HG03095 (cell line): Measurements from ENCODE around the gene CCDC187.

Experiments used
- ATAC-seq: cut with Tn5 transposase; IDR thresholded peaks from one replicate; pipeline ENCODE4 v1.9.1; 2021; ENCODE audit warnings: moderate library complexity; ENCODE audit not compliant: unreplicated experiment

The CCDC187 gene

DNA sequence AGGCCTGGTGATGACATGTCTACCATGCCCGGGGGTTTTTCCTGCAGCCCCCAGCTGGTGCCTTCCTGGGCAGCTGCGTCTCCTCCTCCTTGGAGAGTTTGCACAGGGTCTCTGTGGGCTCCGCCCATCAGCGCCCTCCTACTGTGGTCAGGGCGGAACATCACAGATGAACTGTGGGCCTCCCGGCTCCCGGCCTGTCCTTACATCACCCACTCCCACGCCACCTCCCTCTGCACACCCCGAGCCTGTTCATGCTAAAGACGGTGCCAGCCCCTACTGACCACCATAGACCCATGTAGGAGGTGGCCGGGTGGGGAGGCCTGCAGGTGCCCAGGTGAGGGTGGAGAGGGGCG is 36.0 kb upstream of the CCDC187 start:
- no peak for ATAC-seq

DNA sequence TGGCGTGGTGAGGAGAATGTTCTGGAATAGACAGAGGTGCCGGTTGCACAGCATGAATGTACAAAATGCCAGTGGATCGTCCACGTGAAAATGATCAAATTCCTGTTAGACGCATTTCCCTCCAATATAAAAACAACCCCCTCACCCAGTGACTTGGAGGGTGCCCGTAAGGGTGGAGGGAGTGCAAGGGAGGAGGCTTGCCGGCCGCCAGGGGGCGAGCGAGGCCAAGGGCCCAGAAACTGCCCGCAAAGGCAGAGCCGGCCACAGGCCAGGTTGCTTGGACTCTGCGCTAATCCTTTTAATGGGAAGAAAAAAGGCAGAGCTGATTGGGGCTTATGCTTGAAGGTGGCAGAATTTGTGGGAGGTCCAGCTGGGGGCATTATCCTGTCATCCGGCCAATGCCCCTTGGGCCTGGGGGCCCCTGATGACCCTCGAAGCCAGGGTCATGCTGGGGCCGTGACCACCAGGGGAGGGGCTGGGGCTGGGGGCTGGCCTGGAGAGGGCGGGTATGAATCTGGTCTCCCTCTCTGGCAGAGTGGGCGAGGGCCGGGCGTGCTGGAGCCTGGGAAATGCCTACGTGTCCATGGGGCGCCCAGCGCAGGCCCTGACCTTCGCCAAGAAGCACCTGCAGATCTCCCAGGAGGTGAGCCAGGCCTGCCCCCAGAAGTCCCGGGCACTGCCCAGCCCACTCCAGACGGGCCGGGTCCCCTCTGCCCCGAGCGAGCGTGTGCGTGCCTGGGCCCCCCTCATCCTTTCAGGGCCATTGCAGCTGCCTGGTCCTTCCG is 35.5 kb upstream of the CCDC187 start:
- ATAC-seq, result no peak

DNA sequence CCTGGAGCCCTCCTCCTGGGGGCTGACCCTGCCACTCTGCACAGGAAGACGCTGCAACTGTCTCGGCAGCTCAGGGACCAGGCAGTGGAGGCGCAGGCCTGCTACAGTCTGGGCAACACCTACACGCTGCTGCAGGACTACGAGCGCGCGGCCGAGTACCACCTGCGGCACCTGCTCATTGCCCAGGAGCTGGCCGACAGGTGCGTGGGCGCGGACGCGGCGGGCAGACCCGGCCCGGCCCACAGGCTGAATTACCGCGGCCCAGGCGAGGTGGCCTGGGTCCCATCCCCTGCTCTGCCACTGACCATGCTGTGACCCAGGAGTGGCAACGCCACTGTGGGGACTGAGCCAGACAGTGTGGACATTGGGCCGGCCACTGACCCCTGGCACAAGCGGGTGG is 34.6 kb upstream of the CCDC187 start:
- ATAC-seq, result no peak

DNA sequence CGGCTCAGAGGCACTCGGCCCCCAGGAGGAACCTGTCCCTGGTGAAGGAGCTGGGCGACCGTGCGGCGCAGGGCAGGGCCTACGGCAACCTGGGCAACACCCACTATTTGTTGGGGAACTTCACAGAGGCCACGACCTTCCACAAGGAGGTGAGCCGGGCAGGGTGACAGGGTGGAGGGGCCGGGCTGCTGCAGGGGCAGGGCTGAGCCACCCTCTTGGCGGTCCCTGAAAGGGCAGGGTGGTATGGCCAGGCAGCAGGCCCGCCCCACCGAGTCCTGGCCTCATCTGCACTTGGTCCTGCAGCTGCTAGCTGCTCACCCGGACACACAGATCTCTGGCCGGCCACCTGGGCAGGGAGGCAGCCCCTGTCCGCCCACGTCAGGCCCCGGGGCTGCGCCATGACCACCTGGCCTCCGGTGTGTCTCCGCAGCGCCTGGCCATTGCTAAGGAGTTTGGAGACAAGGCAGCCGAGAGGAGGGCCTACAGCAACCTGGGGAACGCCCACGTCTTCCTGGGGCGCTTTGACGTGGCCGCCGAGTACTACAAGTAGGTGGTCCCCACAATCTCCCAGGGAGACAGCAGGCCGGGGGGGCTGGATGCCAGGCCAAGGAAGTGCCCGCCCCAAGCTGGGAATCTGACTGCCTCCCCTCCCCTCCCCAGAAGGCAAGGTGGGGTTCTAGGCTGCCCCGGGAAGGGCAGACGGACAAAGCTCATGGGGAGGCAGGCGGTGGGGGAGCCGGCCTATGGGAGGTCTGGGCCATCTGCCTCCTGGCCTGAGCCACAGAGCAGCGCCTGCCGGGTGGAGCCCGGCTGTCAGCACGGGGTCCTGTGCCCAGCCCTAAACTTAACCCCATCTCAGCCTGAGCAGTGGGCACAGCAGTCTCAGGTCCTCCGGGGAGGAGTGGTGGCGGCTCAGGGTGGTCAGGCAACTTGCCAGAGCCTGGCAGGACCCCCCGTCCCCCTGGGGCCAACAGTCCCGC is 33.8 kb upstream of the CCDC187 start:
- ATAC-seq, result no peak

DNA sequence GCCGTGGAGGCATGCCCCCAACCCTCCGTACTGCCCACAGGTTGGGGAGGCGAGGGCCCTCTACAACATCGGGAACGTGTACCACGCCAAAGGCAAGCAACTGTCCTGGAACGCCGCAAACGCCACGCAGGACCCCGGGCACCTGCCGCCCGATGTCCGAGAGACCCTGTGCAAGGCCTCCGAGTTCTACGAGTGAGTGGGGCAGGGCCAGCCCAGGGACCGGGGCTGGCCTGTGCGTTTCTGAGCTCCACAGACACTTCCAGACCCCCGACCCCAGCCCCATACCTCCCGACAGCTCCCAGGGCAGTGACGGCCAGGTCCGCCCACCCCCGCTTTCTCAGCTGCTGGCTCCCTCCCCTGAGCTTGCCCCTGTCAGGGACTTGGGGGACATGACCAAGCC is 33.0 kb upstream of the CCDC187 start:
- no peak for ATAC-seq

DNA sequence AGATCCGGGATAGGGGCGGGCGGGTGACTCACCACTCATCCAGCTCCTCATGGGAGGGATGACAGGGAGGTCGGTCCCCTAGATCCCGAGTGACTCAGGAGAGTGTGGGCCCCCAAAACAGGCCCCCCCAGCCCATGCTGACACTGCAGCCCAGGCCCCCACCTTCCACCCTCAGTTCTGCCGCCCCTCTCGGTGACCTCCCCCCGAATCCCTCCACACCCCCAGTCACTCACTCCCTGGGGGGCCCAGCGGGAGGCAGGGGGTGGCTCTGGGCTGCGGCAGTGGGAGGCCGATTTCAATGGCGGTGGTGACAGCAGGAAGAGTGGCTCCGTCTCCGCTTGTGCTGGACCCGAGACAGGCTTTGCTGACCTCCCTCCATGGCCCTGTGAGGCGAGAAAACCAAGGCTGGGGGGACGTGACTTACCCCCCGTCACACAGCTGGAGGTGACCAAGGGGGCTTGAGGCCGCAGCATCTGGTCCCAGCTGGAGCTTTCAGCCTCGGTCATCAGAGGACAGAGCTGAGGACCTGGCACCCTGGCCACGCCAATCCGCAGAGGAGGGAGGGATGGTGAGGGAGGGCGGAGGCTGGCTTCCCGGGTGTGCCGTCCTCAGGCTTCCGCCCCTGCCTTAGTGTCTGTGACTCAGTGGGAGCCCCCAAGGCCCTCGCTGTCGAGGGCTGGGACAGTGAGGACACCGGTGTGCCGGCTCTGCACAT is 32.4 kb upstream of the CCDC187 start:
- ATAC-seq, result no peak

DNA sequence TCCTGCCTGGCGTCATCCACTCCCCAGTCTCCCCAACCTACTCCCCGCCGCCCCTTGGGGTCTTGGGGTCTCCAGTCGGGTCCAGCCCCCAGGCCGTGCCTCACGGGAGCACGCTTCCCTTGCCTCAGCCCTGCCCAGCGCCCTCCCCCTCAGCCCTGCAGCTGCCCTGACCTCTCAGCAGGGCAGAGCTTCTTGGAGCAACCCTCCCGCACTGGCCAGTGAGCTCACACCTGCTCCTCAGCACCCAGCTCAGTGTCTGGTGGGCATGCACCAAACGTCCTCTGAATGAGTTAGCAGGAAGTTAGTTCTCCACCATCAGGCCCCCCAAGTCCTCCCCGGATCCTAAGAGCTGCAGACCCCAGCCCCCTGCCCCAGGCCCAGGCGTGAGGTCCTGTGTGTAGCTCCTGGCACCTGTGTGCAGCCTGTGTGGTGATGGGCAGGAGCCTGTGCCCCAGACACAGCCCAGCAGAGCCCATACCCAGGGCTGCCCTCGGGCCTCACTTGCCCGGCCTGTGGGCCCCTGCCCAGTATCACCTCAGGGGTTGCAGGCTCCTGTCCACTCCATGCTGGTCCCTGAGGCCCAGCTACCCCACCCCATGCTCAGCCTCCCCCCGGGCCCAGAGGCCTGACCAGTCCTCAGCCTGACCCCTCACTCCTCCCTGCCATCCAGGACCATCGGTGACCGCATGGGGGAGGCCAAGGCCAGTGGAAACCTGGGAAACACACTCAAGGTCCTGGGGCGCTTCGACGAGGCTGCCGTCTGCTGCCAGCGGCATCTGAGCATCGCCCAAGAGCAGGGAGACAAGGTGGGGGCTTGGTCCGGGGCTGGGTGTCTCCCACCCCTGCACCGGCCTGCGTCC is 31.6 kb upstream of the CCDC187 start:
- ATAC-seq, result no peak

DNA sequence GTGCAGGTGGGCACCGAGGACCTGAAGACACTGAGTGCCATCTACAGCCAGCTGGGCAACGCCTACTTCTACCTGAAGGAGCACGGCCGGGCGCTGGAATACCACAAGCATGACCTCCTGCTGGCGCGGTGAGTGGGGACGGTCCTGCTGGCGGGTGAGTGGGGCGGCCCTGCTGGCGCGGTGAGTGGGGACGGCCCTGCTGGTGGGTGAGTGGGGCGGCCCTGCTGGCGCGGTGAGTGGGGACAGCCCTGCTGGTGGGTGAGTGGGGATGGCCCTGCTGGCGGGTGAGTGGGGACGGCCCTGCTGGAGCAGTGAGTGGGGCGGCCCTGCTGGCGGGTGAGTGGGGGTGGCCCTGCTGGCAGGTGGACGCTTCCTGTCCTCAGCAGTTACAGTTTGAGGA is 30.6 kb upstream of the CCDC187 start:
- no peak for ATAC-seq

DNA sequence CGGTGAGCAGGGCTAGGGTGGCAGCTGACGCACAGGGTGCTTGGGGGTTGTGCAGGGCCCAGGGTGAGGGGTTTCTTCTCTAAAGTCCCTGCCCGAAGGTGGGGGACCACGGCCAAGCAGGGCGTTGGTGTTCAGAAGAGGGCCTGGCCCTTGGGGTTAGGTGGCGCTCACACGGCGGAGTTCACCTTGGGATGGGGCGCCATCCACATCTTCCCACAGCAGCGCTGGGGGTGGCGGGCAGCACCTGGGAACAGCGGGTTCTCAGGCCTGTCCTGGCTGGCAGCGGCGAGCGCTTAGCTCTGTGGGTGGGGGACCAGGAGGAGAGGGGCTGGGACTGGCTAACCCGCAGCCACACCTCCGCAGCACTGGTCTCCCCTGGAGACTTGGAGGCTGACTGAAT is 29.6 kb upstream of the CCDC187 start:
- no peak for ATAC-seq

DNA sequence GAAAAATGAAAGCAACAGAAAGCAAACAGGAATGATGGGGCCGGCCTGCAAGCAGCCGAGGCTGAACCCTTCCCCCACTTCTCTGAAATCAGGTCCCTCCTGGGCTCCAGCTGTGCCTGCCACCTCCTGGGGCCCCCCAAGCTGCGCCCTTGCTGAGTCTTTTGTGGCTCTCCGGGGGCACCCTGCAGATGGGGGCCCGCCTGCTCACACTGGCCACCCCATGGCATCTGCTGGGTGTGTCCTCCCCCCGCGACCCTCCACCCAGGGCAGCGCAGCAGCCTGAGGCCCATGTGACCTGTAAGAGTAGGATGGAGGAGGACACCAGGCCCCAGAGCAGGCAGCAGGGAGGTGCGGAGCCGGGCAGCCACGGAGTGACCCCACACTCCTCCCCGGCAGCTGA is 29.2 kb upstream of the CCDC187 start:
- no peak for ATAC-seq

DNA sequence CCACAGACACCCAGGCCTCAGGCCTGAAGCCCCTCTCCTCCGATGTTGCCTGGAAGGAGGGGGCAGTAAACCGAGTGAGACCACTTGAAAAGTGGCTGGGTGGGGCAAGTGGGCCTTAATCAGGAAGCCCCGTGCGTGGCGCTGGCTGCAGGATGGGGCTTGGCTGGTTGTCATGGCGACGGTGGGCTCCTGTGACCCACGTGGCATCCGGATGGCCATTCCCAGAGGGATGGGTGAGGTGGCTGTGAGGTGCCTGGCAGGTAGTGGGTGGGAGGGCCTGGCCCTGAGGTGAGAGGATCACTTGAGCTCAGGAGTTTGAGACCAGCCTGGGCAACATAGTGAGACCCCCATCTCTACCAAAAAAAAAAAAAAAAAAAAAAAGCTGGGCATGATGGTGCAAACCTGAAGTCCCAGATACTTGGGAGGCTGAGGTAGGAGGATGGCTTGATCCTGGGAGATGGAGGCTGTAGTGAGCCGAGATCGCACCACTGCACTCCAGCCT is 28.6 kb upstream of the CCDC187 start:
- ATAC-seq, result no peak

DNA sequence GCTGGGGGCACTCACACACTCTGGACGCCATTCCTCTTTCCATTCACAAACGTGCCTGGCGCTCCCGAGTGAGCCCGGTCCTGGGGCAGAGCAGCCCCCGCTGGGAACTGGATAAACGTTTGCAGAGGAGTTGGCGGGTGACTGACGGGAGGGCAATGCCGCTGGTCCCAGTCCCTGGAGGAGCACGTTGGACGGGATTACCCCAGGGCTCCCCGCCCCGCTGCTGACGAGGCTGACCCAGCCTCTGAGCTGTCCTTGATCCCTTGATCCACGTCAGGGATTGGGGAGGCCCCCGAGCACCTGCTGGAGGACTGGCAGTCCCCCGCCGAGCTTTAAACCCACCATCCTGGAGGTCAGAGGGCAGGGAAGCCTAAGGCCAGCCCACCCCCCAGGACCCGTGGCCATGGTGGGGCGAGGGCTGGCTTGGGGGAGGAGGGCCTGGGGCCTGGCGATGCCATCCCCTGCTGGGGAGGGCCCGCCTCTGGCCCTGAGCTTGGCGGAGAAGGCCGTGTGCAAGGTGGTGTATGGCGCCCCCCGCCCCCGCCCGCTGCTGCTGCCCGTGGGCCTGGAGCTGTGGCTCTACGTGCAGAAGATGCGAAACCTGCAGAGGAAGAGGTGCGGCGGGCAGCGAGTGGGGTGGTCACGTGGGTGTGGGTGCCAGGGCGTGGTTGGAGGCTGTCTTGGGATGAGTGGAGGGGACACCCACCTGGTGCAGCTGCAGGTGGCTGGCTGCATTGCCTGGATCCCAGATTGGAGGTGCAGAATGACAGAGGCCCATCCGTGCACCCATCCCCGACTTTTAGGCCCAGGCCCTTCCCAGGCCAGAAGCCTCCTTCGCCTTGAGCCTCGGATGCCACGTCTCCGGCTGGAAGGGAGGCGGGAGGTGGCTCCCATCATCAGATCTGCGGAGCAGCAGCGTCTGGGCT is 27.9 kb upstream of the CCDC187 start:
- no peak for ATAC-seq

DNA sequence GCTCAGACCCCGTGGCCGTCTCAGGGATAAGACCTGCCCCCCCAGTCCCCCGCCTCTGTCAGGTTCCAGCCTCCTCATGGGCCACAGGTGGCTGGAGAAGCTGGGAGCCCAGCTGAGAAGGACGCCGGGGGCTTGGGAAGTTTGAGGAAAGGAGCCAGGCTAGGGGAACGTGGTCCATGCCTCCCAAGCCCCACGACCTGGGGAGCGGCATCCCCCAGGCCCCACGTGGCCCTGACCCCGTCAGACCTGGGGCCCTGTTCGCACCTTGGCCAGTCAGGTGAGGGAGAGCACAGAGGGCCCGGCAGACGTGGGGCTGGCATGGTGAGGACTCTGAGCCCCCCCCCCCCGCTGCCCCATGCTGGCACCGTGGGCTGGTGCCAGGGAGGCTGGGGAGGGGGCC is 27.1 kb upstream of the CCDC187 start:
- no peak for ATAC-seq

DNA sequence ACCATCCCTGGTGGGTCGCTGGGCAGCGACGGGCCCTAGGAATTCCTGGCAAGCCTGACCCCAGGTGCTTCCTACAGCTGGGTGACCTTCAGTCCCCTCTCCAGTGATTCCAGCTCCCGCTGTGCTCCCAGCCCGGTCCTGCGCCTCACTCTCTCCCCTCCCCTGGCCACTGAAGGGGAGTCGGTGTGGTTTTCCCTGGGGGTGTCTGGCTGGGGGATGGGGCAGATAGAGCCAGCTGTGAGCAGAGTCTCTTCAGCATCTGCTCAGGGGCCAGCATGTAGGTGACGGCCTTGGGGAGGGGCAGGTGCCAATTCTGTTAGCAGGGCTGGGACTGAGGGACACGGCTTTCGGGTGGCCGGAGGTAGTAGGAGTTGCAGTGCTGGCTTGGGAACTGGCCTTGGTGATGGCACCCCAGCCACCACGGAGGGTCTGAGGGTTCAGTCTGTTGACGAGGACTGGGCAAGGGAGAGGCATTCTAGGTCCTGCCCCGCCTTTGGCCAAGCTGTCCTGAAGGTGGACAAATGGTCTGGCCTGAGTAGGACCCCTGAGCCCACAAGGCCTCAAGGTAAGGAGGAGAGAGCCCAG is 26.6 kb upstream of the CCDC187 start:
- no peak for ATAC-seq

DNA sequence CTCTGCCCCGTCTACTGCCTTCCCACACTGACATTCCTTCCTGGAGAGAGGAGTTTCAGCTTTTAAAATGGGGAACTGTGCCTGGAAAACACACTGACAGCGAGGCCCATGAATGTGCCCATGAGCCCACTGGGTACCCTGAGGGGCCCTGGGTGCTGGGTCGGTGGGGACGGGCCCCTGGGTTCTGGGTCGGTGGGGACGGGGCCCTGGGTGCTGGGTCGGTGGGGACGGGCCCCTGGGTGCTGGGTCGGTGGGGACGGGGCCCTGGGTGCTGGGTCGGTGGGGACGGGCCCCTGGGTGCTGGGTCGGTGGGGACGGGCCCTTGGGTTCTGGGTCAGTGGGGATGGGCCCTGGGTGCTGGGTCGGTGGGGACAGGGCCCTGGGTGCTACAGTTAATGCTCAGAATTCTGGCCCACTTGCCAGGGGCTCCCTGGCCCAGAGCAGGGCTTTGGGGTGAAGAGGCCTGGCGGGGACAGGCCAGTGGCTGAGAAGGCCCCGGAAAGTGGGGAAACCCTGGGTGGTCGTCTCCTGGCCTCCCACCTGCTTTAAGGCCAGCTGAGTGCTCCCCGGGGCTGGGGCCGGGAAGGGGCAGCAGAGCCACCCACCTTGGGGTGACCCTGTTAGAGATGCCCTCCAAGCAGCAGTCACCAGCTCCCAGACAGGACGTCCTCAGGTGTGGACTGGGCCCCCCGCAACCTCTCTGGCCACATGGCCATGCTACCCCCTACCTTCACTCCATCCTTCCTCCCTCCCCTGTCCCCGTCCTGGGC is 25.9 kb upstream of the CCDC187 start:
- no peak for ATAC-seq

DNA sequence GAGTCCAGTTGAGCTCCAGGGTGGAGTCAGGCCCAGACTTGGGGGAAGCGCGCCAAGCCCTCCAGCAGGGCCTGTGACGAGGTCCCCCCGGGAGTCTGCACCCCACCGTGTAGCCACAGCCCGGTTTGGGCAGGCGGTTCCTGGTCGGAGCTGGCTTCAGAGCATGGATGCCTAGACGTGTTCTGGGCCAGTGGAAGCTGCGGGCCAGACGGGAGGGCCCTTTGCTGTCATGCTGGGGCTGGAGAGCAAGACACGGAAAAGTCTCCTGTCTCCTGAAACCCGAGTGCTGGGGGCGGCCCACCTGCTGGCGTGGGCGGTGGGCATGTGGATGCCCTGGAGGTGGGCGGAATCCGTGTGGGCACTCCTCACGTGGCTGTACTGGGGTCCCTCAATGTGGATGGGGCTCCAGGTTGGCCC is 25.3 kb upstream of the CCDC187 start:
- ATAC-seq, result no peak

DNA sequence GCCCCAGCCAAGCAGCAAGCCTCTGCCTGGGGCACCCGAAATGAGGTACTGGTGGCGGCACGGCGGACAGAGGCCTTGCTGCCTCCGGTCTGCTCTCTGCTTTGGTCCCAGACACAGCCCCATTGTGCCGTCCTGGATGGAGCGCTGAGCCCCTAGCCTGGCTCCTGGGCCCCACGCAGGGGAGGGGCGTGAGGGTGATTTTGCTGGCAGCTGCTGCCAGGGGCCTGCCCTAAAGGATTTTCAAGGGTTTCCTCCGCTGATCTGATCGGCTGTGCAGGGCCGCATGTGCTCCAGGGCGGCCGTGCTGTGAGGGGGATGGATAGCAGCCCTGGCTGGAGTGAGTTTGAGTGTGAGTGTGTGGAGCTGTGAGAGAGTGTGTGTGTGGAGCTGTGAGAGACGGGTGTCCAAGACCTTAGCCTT is 24.7 kb upstream of the CCDC187 start:
- ATAC-seq, result no peak

DNA sequence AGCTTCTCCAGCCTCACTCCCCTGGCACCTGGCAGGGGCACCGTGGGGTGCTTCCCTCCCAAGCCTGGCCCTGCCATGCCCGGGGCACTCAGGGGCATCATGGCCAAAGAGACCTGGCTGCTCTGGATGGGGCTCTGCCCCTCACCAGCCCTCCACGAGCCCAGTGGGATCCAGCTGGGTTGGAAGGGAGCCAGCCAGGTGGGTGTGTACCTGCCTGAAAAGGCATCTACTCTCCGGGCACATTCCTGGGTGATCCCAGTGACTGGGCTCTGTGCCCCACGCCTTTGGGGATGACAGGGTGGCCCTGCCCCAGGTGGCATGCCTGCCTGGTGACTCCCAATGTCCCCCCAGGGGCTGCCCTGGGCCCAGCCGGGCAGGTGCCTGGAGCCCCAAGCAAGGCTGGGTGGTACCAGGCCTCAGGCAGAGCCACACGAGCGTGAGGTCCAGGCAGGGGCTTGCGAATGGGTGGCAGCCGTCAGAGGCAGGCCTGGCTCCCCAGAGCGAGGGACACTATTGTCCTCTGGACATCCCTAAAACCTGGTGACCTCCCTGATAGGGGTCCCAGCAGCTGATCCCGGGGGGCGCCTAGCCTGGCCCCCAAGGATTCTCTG is 24.2 kb upstream of the CCDC187 start:
- ATAC-seq, result no peak
